CD4-positive, alpha-beta T cell treated with Interleukin-10 for 1 hour (primary cell): Measurements from ENCODE around the gene MYBPH.

Experiments used
- DNase-seq: peaks from one replicate; pipeline ENCODE4 v3.0.0-alpha.2; 2020

The MYBPH gene

DNA sequence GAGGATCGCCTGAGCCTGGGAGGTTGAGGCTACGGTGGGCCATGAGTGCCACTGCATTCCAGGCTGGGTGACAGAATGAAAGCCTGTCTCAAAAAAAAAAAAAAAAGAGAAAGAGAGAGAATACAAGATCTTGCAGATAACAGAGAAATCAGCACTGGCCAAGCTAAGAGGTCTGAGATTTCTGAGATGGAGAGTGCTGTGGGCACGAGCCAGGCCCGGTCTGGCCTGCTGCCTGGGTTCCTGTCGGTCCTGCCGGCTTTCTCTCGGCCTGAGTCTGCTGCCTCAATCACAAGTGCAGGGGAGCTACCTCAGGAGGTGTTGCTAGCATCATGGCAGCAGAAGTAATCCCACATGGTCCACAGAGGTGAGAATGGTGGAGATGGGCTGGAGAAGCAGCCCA is 29.1 kb downstream of the MYBPH start:
- DNase-seq: no peak

DNA sequence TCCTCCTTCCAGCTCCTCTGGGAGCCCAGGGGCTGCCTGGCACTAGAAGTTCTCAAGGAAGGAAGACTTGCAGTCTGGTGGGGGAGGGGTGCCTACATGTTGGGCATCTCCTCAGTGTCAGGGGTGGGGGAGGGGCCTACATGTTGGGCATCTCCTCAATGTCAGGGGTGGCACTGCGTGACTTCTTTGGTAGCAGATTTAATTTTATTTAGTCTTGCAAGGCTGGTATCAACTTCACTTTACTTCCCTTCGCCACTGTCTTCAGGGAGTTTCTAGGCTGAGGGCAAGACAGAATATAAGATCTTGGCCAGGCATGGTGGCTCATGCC is 29.6 kb downstream of the MYBPH start:
- DNase-seq: no peak

GRCh38 chr1:203145321-203146041 is 30.1 kb downstream of the MYBPH start:
- no peak for DNase-seq

DNA sequence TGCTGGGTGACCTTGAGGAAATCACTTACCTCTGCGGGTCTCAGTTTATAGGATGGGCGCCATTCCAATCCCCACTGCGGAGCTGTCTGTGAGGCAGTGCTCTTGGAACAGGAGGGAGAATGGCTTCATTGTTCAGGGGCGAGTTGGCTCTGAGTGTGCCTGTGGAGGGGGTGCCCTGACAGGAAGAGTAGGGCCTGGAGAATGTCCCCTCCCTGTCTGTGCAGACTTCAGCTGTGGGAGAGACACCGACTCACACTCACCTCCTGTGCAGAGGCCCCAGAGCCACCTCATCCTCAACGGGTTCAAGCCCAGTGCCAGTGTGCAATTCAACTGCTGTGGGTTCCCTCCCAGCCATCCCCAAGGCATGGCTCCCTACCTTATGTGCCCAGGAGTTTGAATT is 31.0 kb downstream of the MYBPH start:
- no peak for DNase-seq

- DNase-seq: no peak
Measured at GRCh38 chr1:203143641-203144040, 32.0 kb downstream of the MYBPH start.

DNA sequence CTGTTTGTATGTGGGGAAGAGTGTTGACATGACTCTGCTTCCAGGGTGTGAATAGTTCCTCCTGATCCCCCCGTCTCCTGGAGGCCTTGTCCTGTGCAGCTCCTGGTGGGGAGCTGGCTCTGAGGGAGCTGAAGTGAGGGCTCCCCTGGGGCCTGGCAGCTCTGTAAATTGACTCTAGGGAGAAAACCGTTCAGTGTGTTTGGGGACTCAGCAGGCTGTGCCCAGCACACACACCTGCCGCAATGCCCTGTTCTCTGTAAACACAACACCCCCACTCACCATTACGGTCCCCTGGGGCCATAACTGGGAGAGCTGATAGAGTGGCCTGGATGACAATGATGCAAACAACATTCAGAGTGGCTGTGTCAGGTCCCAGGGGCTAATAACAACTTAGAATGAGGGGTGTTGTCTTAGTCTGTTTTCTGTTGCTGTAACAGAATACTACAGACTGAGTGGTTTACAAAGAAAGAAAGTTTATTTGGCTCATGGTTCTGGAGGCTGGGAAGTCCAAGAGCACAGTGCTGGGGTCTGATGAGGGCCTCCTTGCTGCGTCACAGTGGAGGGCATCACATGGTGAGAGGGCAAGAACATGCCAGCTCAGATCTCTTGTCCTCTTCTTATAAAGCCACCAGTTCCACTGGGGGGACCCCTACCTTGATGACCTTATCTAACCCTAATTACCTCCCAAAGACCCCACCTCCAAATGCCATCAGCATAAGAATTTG is 32.8 kb downstream of the MYBPH start:
- DNase-seq: no peak

DNA sequence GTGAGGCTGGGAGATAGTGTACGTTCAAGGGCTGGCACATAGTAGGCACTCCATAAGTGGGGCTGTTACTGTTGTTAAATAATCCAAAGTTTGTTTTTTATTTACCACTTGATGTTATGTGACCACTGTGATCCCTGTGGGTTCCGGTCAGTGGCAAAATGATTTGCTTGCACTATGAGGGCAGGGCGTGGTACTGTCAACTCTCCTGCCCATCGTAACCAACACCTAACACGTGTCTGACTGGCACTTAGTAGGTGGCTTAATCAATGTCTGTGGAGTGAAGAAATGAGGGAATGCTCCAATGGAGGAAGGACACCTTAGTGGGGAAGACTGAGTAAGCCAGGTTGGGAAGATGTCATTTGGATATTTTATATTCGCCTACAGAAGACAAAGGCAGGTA is 33.5 kb downstream of the MYBPH start:
- no peak for DNase-seq

- DNase-seq: no peak
Measured at GRCh38 chr1:203140743-203141520, 34.7 kb downstream of the MYBPH start.

DNA sequence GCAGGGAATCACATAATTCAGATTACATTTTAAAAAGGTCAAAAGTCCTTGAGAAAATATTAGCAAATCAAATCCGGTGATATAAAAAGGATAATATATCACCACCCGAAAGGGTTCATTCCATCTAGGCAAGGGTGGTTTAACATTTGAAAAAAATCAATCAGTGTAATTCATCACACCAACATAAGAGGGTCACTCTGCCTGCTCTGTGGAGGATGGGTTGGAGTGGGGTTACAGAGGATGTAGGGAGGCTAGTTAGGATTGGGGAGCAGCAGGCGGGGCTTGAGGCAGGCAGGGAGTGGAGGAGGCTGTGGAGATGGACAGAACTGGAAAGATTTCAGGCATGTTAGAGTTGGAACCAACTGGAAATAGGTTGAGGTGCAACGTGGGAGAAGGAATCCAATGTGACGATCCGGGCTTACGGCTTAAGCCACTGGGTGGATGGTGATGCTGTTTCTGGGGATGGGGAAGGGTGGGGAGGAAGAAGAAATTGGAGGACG is 35.6 kb downstream of the MYBPH start:
- DNase-seq: no peak

- no peak for DNase-seq
Measured at GRCh38 chr1:203138066-203138465, 37.6 kb downstream of the MYBPH start.

GRCh38 chr1:203137324-203137723 is 38.3 kb downstream of the MYBPH start:
- no peak for DNase-seq

DNA sequence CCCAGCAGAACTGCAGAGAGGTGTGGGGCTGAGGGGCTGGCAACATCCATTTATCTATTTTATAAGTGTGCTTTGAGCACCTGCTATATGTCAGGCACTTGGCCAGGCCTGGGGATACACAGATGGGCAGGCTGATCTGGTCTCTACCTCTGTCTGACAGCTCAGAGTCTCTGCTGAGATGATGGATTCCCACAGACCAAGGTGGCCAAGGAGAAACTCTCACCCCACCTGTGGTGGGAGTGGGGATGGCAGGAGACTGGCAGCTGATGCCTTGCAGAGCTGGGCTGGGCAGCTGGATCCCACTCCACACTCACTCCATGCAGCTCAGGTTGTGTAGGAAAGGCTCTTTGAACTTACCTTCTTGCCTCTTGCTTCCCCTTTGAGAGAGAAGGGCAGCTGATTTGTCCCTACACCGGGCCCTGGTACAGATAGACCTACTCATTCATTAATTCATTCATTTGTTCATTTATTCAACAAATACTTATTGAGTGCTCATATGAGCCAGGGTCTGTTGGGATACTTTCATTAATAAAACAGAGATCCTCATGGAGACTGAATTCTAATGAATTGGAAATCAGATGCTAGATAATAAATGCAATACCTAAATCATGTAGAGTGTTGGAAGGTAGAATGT is 39.1 kb downstream of the MYBPH start:
- no peak for DNase-seq

DNA sequence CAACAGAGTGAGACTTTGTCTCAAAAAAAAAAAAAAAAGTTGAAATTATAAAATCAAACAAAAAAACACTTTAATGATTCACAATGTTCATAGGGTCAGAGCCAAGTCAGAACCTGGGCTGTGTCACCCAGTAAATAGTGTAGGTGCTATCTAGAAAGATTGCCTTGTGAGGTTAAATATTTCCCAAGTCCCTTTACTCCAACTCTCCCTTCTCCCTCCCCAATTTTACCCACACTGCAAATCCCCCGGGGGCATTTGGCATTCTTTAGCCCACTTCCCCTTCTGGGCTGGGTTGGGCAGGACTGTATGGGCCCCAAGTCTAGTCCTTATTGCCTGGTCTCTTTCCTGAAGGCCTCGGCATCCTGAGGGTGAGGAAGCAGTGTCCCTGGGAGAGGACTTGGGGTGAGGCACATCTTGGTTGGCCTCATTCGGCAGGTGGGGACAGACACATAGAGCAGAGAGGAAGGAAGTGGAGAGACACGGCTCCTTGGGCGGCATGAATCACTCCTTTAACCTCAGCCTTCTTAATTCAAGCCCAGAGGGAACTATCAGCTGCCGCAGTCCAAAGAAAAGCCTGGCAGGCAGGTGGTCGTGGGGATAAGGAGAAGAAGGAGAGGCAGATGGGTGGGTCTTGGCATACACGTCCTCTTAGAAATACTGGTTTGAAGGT is 39.9 kb downstream of the MYBPH start:
- DNase-seq: no peak

DNA sequence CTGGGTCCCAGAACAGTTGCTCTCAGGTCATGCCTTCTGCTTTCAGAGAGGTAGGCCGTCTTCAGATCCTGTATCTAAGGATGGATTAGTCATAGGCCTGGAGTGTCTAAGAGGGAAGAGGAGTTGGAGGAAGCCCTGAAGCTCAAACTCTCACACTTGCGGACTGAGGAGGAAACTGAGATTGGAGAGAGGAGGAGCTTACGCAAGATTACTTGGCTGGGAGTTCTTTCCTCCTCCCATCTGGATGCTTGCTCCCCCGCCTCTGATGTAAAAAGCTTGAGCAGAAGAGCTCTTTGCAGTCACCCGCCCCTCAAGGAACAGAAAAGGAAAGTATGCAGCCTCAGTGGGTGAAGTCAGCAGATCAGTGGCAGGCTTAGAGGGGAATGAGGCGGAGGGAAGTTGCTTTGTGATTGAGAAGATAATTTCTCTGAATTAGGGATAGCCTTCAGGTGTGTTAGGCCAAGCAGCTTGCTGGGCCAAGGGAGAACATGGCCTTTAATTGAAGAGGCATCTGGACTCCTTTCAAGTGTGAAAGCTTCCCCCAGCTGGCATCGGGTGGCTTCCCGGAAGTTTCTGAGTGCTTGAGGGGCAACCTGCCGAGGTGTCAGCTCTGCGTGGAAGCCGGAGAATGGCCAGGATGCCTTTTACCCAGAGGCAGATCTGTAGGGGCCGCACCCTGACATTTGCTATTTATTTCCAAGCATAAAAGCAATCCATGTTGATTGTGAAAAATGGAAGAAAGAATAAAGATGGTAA is 41.5 kb downstream of the MYBPH start:
- DNase-seq: no peak

DNA sequence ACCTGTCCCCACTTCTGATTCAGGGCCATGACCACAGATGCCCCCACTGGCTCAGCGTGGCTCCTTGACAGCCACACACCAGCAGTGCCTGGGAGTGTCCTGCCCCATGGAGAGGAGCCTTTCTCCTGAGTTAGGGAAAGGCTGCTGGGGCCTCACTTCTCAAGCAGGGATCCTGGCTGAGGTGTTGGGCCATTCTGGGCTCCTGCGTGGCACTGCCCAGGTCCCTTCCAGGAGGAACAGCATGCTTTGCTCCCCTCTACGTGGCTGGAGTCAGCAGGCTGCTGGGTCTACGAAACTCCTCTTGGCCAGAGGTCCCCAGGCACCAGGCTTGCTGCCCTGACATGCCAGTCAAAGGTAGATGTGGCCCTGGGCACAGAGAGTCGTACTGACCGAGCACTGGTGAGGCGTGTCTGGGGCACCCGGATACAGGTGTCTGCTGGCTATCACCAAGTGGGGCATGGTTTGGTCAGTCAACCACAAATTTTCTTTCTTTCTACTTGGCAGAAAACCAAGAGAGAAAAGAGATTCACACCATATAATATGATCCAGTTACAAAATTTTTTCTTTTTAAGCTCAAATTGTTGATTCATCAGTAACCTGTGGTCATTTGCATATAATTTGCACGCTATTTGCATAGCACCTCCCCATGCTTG is 44.0 kb downstream of the MYBPH start:
- DNase-seq: no peak

DNA sequence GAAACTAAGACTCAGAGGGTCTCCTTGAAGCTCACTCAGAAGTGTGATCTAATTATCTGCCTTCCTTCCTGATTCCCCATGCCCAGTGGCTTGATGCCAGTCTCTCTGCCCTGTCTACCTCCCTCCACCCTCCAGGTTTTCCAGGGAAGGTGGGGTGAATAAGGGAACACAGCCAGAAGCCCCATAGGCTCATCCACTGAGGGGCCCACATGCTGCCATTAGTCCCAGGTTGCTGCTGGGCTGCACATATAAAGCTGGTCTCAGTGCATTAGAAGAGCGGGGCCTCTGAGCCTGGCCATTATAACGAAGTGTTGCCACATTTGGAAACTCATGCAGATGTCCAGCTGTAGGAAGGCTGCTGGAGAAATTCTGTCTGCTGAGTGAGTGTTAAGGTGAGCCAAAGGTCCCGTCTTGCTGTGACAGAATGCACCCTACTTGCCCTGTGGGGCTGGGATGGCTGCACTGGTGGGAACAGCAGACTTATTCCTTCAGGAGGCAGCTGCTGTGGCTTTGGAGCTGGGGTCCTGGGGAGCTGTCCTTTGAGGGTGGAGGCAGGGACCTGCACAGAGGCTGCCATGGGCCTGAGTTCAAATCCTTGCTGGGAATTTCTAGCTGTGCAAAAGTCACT is 45.2 kb downstream of the MYBPH start:
- no peak for DNase-seq

- no peak for DNase-seq
Measured at GRCh38 chr1:203129501-203130231, 46.0 kb downstream of the MYBPH start.

- DNase-seq: no peak
Measured at GRCh38 chr1:203128716-203129500, 46.7 kb downstream of the MYBPH start.

DNA sequence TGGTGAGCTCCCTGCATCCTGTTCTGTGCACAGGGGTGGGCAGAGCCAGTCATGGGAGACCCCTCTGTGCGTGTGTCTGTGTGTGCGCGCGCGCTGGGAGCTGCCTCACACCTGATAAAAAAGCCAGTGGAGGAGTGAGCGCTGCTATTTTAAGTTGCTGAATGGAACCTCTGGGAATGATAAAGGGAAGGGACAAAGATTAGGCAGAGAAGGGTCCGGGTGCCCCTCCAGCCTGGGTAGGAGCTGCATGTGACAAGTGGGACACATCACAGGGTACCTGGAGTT is 47.3 kb downstream of the MYBPH start:
- DNase-seq: no peak
